WERI-Rb-1 (cell line): ENCODE results near the gene FIGNL2.
A peak's percentile ranks its signal among the peaks of the same experiment; 100 is the strongest.

Source experiments
- DNase-seq: peaks from one replicate; pipeline ENCODE4 v3.0.0-alpha.2; 2020
- H3K27ac ChIP-seq: fragments of 250-450 bp; sonication (Bioruptor Pico); 2 replicates; pipeline ENCODE4 v1.5.1; 2020; ENCODE audit warnings: mild to moderate bottlenecking, moderate library complexity
- H3K27me3 ChIP-seq: fragments of 250-450 bp; sonication (Bioruptor Pico); 2 replicates; pipeline ENCODE4 v1.5.1; 2021; ENCODE audit warnings: mild to moderate bottlenecking, low read depth, moderate library complexity; ENCODE audit not compliant: insufficient read depth, severe bottlenecking
- H3K36me3 ChIP-seq: fragments of 250-450 bp; sonication (Bioruptor Pico); 2 replicates; pipeline ENCODE4 v1.5.1; 2020; ENCODE audit warnings: mild to moderate bottlenecking, moderate library complexity
- H3K4me3 ChIP-seq: 2 replicates; pipeline ENCODE4 v1.5.1; 2011; ENCODE audit warnings: low read depth, mild to moderate bottlenecking, control low read depth, low read length
- H3K9me3 ChIP-seq: fragments of 250-450 bp; sonication (Bioruptor Pico); 2 replicates; pipeline ENCODE4 v1.5.1; 2021; ENCODE audit warnings: mild to moderate bottlenecking, moderate library complexity; ENCODE audit not compliant: severe bottlenecking
- CTCF ChIP-seq: IDR thresholded peaks from 2 replicates; pipeline ENCODE4 v1.5.1; 2011; ENCODE audit warnings: low read depth, mild to moderate bottlenecking, control low read depth, inconsistent platforms, low read length

FIGNL2 gene

GRCh38 chr12:51848326-51848727, at the start of gene FIGNL2:
Gene FIGNL2, minus strand, starts transcription at chr12:51848718. Its CDS starts 26,305 bp downstream, at chr12:51822413.
- Histone ChIP-seq H3K9me3 (no peaks in the 10 kb centered on the region), H3K27me3 (no peaks in the 10 kb centered on the region), H3K27ac (peak within 1 kb of the TSS; percentile 82), H3K36me3 (no peaks in the 10 kb centered on the region; the same call in 1 of the 2 replicates), H3K4me3 (peak within 1 kb of the TSS; percentile 78)
- TF ChIP-seq CTCF = no peak
- DNase-seq = no peak

- Histone ChIP-seq H3K9me3 (no peaks in the 10 kb centered on the region), H3K27ac (no peak overlapping the region), H3K27me3 (no peaks in the 10 kb centered on the region), H3K36me3 (no peaks in the 10 kb centered on the region), H3K4me3 (no peak overlapping the region)
- TF ChIP-seq CTCF = no peak
- no peak for DNase-seq
These were observed 48.7 kb upstream of the FIGNL2 start for GRCh38 chr12:51897181-51897580.

GRCh38 chr12:51896236-51896635, 47.7 kb upstream of the FIGNL2 start:
- Histone ChIP-seq H3K27ac (peak overlapping the region; percentile 79), H3K36me3 (no peaks in the 10 kb centered on the region), H3K27me3 (no peaks in the 10 kb centered on the region), H3K9me3 (no peaks in the 10 kb centered on the region), H3K4me3 (no peak overlapping the region)
- TF ChIP-seq CTCF = no peak
- no peak for DNase-seq

DNA sequence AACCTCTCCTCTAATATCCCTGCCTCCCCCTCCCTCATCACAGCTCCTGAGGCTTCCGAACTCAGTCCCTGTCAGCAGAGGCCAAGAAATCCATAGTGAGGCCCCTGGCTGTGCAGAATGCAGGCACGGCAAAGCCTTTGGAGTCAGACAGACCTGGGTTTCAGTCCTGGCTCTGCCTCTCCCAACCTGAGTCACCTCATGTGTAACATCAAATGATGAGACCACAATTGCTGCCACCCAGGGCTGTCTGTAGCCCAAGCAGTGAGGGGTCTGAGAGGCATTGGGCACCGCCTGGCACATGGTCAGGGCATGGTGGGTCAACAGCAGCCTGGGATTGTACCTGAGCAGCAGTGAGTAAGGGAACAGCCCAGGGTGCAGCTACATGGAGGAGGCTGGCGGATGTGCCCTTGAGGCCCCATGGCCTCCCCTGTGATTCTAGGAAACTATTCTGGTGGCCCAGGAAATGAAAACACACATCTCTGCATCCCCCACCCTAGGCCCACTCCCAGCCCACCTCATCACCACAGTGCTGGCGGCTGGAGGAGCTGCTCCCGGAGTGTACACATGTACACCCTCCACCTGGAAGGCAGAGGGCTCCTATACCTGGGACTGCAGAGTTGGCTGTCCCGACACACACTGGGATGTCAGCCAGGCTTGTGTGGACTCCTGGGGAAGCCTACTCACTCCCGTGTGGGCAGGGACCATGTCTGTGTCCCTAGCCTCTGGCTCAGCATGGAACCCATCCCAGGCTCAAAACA, 47.0 kb upstream of the FIGNL2 start:
- H3K36me3 ChIP-seq = no peaks in the 10 kb centered on the region; the same call in 1 of the 2 replicates
- H3K9me3 ChIP-seq = no peaks in the 10 kb centered on the region
- H3K27ac ChIP-seq = peak overlapping the region; percentile 79
- no peak for DNase-seq
- no peak overlapping the region for H3K4me3 ChIP-seq
- H3K27me3 ChIP-seq = no peaks in the 10 kb centered on the region
- no peak for TF ChIP-seq CTCF

- H3K9me3 ChIP-seq = no peaks in the 10 kb centered on the region
- no peak overlapping the region for H3K4me3 ChIP-seq
- no peaks in the 10 kb centered on the region; the same call in 1 of the 2 replicates for H3K36me3 ChIP-seq
- TF ChIP-seq CTCF = no peak
- DNase-seq = no peak
- no peak overlapping the region for H3K27ac ChIP-seq
- no peaks in the 10 kb centered on the region for H3K27me3 ChIP-seq
These were observed 45.3 kb upstream of the FIGNL2 start for GRCh38 chr12:51893786-51894185.

GRCh38 chr12:51891843-51892242, 43.3 kb upstream of the FIGNL2 start:
- Histone ChIP-seq H3K27ac (no peak overlapping the region), H3K4me3 (no peak overlapping the region), H3K36me3 (no peaks in the 10 kb centered on the region; the same call in 1 of the 2 replicates), H3K9me3 (no peaks in the 10 kb centered on the region), H3K27me3 (no peaks in the 10 kb centered on the region)
- no peak for TF ChIP-seq CTCF
- no peak for DNase-seq
